HG03025 (cell line): Measurements from ENCODE around the gene MBP.
"Not testable (repeated sequence)": the region's sequence is repeated elsewhere in the genome, so short reads cannot be mapped to it uniquely, and the experiment has no call there.

ENCODE experiments used
- ATAC-seq: cut with Tn5 transposase; IDR thresholded peaks from one replicate; pipeline ENCODE4 v1.9.1; 2021; ENCODE audit warnings: mild to moderate bottlenecking, moderate library complexity; ENCODE audit not compliant: unreplicated experiment, low FRiP score

The MBP gene

GRCh38 chr18:76980663-76981395 lies 151.8 kb downstream of the MBP start:
- ATAC-seq: peak; percentile 35

- ATAC-seq: no peak
Measured at GRCh38 chr18:76979906-76980305, 152.7 kb downstream of the MBP start.

- ATAC-seq: no peak
Measured at GRCh38 chr18:76979111-76979751, 153.4 kb downstream of the MBP start.

GRCh38 chr18:76978616-76979015 lies 154.0 kb downstream of the MBP start:
- ATAC-seq: no peak

- ATAC-seq: no peak
Measured at GRCh38 chr18:76977684-76978232, 154.8 kb downstream of the MBP start.

GRCh38 chr18:76977108-76977621 lies 155.4 kb downstream of the MBP start:
- no peak for ATAC-seq

GRCh38 chr18:76975577-76976110 lies 156.9 kb downstream of the MBP start:
- ATAC-seq: no peak

- ATAC-seq: no peak
Measured at GRCh38 chr18:76974386-76974785, 158.2 kb downstream of the MBP start.

GRCh38 chr18:76973520-76974266 lies 158.9 kb downstream of the MBP start:
- no peak for ATAC-seq

- no peak for ATAC-seq
Measured at GRCh38 chr18:76972846-76973519, 159.6 kb downstream of the MBP start.

GRCh38 chr18:76972241-76972640 lies 160.3 kb downstream of the MBP start:
- ATAC-seq: no peak

- ATAC-seq: no peak
Measured at GRCh38 chr18:76970770-76971559, 161.6 kb downstream of the MBP start.

- ATAC-seq: no peak
Measured at GRCh38 chr18:76967721-76968472, 164.7 kb downstream of the MBP start.

GRCh38 chr18:76967299-76967698 lies 165.3 kb downstream of the MBP start:
- not testable (repeated sequence) for ATAC-seq

GRCh38 chr18:76965555-76966151 lies 166.9 kb downstream of the MBP start:
- ATAC-seq: peak; percentile 74

- ATAC-seq: no peak
Measured at GRCh38 chr18:76963936-76964335, 168.6 kb downstream of the MBP start.

GRCh38 chr18:76962851-76963250 lies 169.7 kb downstream of the MBP start:
- no peak for ATAC-seq

- no peak for ATAC-seq
Measured at GRCh38 chr18:76960528-76961035, 172.0 kb downstream of the MBP start.
